Vagina (tissue), 2 donors: Measurements from ENCODE around the gene LHFPL2. TPM values are rescaled to one million over a fixed set of nuclear protein-coding genes. Genes with fewer than 3 reads are reported as not detected.
A peak's percentile ranks its signal among the peaks of the same experiment; 100 is the strongest.

Experiments used
- DNase-seq, 2 donors: peaks; one replicate each; pipeline ENCODE4 v3.0.0-alpha.2; 2017; ENCODE audit errors: extremely low spot score in 2 of 2
- H3K27ac ChIP-seq: fragments of 200-600 bp; sonication (generic); one replicate; pipeline ENCODE4 v1.5.1; 2019
- H3K27me3 ChIP-seq: fragments of 200-600 bp; sonication (generic); one replicate; pipeline ENCODE4 v1.5.1; 2019
- H3K36me3 ChIP-seq, 2 donors: fragments of 200-600 bp; sonication (generic); one replicate each; pipeline ENCODE4 v1.5.1; 2017 to 2019
- H3K4me1 ChIP-seq: fragments of 200-600 bp; sonication (generic); one replicate; pipeline ENCODE4 v1.5.1; 2019
- H3K4me3 ChIP-seq, 2 donors: fragments of 200-600 bp; sonication (generic); 1 replicate in 1 of 2; 2 replicates in 1 of 2; pipeline ENCODE4 v1.5.1; 2016 to 2019
- H3K9me3 ChIP-seq: fragments of 200-600 bp; sonication (generic); one replicate; pipeline ENCODE4 v1.5.1; 2019
- POLR2A ChIP-seq, 2 donors: fragments of 450-650 bp; IDR thresholded peaks; one replicate each; pipeline ENCODE4 v1.6.1; 2017; ENCODE audit warnings: antibody characterized with exemption in 2 of 2, mild to moderate bottlenecking in 2 of 2, moderate library complexity in 2 of 2
- POLR2AphosphoS5 ChIP-seq, 2 donors: sonication (generic); formaldehyde crosslinking; IDR thresholded peaks; one replicate each; pipeline ENCODE4 v1.9.0; 2017; ENCODE audit warnings: antibody characterized with exemption in 2 of 2, mild to moderate bottlenecking in 2 of 2, low read depth in 1 of 2; ENCODE audit not compliant: insufficient read depth in 1 of 2
- intact Hi-C: fragments of 100-400 bp; cut with DNase I; formaldehyde crosslinking; loops from one replicate; pipeline ENCODE4 v1.15.1; 2023
- total RNA-seq: library from RNA; depleted of rRNA; stranded (reverse); fragments of >200 nt; gene quantifications from one replicate; pipeline ENCODE4 v1.2.3, GENCODE V29; 2016
- TF ChIP-seq, protein P1 (sequence below), 3 experiments: fragments of 450-650 bp in 2 of 3; fragments of 200-600 bp in 1 of 3; sonication (generic) in 1 of 3; IDR thresholded peaks; one replicate each; pipeline ENCODE4 v1.5.1; 2017 to 2019; ENCODE audit warnings: antibody characterized with exemption in 3 of 3, mild to moderate bottlenecking in 2 of 3, moderate library complexity in 2 of 3

The LHFPL2 gene
- total RNA-seq, 1 donor from 2014 or later, result 24.8 TPM

DNA sequence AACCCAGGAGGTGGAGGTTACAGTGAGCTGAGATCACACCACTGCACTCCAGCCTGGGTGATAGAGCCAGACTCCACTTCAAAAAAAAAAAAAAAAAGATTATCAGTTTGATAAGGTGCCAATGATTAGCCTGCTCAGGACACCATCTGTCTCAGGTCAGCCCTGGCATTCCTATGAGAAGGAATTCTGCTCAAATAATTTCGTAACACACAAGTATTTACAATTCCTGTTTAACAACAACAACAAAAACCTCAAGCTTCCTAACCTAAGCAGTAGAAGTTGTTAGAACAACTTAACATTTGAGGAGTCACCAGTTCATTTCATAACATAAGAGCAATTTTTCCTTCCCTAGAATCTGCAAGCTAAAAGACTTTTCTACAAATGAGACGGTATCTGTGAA, 85.0 kb downstream of the LHFPL2 start:
- no peaks in the 10 kb centered on the region for H3K36me3 ChIP-seq
- H3K9me3 ChIP-seq, result no peaks in the 10 kb centered on the region

DNA sequence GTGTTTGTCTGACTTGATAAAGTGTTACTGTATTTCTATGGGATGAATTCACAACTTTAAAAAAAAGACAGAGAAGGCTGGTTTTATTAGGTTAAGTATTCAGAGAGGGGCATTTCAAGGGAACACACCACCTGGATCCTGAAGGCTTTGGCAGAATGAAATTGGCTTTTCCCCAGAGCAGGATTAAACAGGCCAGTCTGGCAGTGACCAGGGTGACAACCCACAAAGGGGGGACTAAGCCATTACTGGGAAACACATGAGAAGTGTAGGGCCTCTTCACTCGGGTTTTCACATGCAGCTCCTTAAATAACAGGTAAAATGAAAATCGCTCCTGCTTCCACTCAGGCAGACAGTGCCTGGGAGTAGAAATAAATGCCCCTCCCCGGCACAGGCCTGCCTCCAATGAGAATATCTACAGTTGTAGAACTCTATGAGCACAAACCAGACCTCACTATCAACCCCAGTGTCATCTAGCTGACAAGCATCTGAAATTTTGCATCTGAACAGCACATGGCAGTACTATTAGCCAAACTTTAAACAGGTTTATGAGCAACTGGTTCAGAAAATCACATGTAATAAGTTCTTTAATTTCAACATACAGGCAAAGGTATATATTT, 85.8 kb downstream of the LHFPL2 start:
- peak in 1 of 2 donors; percentile 62 for DNase-seq
- Histone ChIP-seq H3K27ac (no peak overlapping the region), H3K36me3 (no peaks in the 10 kb centered on the region), H3K4me3 (no peak overlapping the region), H3K9me3 (no peaks in the 10 kb centered on the region), H3K27me3 (no peaks in the 10 kb centered on the region), H3K4me1 (peaks cover 3% of the 10 kb centered on the region)
- TF ChIP-seq POLR2A (IDR thresholded peaks at IDR 0.05), result no peak
- TF ChIP-seq, protein P1, sequence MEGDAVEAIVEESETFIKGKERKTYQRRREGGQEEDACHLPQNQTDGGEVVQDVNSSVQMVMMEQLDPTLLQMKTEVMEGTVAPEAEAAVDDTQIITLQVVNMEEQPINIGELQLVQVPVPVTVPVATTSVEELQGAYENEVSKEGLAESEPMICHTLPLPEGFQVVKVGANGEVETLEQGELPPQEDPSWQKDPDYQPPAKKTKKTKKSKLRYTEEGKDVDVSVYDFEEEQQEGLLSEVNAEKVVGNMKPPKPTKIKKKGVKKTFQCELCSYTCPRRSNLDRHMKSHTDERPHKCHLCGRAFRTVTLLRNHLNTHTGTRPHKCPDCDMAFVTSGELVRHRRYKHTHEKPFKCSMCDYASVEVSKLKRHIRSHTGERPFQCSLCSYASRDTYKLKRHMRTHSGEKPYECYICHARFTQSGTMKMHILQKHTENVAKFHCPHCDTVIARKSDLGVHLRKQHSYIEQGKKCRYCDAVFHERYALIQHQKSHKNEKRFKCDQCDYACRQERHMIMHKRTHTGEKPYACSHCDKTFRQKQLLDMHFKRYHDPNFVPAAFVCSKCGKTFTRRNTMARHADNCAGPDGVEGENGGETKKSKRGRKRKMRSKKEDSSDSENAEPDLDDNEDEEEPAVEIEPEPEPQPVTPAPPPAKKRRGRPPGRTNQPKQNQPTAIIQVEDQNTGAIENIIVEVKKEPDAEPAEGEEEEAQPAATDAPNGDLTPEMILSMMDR (IDR thresholded peaks at IDR 0.05), result no peak
- no peak for TF ChIP-seq POLR2AphosphoS5 (IDR thresholded peaks at IDR 0.05; ENCODE audit: insufficient read depth in 1 of 2, low read depth in 1 of 2)
- intact Hi-C loops, result no loop called here

More for the DNA sequence above, 85.0 kb downstream of the LHFPL2 start:
- H3K27ac ChIP-seq, result no peak overlapping the region
- intact Hi-C loops, result no loop called here
- H3K4me1 ChIP-seq, result peaks cover 11% of the 10 kb centered on the region
- no peak for DNase-seq
- no peaks in the 10 kb centered on the region for H3K27me3 ChIP-seq
- no peak overlapping the region for H3K4me3 ChIP-seq
- TF ChIP-seq POLR2AphosphoS5 (IDR thresholded peaks at IDR 0.05; ENCODE audit: insufficient read depth in 1 of 2, low read depth in 1 of 2) (no peak), POLR2A (IDR thresholded peaks at IDR 0.05) (no peak)
- TF ChIP-seq, protein P1 (IDR thresholded peaks at IDR 0.05), result no peak

DNA sequence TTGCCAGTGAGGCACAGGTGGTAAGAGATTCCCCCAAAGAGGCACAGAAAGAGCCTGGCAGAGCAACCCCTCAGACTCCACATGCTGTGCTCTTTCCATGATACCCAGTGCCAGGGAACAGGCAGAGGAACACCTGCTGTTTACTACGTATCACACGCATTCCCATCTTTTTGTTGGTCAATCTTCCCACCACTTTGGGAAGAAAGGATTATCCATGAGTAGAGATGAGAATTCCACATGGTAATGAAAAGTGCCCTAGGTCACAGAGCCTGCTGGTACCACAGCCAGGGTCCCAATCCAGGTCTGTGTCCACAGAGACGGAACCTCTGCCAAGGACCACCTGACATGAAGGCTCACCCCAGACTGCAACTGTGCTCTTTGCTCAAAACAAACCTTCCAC, 86.6 kb downstream of the LHFPL2 start:
- Histone ChIP-seq H3K27ac (no peak overlapping the region), H3K4me3 (no peak overlapping the region), H3K36me3 (no peaks in the 10 kb centered on the region), H3K9me3 (no peaks in the 10 kb centered on the region), H3K27me3 (no peaks in the 10 kb centered on the region), H3K4me1 (no peaks in the 10 kb centered on the region)
- peak in 1 of 2 donors; percentile 64 for DNase-seq
- TF ChIP-seq POLR2AphosphoS5 (IDR thresholded peaks at IDR 0.05; ENCODE audit: insufficient read depth in 1 of 2, low read depth in 1 of 2), result no peak
- TF ChIP-seq, protein P1 (IDR thresholded peaks at IDR 0.05), result no peak
- TF ChIP-seq POLR2A (IDR thresholded peaks at IDR 0.05), result no peak
- intact Hi-C loops, result no loop called here

DNA sequence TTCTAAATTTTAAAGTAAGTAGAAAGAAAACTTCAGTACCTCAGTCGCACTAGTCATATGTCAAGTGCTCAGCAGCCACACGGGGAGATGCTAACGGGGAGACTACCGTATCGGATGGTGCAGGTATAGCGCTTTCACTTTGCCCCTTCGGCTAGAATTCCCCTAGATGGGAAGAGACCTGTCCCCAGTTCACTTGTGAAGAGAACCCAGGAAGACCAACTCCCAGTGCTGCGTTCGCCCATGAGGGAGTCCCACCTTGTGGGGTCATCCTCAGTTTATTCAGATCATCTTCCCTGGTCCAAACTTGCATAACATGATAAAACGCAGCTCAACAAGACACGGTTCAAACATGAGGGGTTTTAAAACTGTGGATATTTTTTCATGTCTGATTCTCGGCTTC, 87.3 kb downstream of the LHFPL2 start:
- Histone ChIP-seq H3K27ac (no peak overlapping the region), H3K4me1 (no peaks in the 10 kb centered on the region), H3K9me3 (no peaks in the 10 kb centered on the region), H3K27me3 (no peaks in the 10 kb centered on the region), H3K36me3 (no peaks in the 10 kb centered on the region), H3K4me3 (no peak overlapping the region)
- peak; percentile 82 to 84 for DNase-seq
- intact Hi-C loops, result no loop called here
- TF ChIP-seq POLR2AphosphoS5 (IDR thresholded peaks at IDR 0.05; ENCODE audit: insufficient read depth in 1 of 2, low read depth in 1 of 2), result no peak
- TF ChIP-seq, protein P1 (IDR thresholded peaks at IDR 0.05), result no peak
- no peak for TF ChIP-seq POLR2A (IDR thresholded peaks at IDR 0.05)

DNA sequence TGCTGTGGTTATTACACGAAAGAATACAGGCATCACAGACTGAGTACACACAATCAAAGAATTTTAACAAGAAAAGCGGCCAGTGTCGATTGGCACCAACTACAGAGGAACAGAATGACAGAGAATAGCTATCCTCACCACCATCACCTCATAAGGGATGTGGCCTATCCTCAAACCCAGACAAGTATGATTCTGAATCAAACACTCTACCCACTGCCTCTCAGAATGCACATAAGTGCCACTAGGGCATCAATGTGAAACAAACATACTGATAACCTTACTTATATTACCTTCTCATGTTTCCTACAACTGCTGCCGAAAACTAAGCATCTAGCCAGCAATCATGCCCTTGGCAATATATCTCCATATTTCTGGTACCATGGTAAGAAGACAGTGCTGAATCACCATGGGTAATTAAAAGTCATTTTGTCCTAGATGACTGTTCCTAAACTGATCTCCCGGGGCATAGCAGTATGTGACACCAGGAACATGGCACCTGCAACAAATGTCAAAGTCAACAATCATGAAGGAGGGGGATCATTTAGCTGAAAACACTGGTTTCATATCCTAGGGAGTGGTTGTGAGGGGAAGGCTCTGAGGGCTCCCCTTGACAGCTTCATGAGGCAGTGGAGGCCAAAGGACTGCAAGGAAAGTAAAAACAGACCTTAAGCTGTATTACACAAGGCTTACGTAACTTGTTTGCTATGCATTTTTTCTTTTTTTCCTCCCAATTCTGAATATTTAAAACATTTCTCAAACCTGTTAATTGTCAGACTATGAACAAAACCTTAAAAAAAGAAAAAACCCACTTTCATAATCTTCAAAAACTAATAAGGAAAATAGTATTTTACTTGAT, 88.3 kb downstream of the LHFPL2 start:
- Histone ChIP-seq H3K4me1 (no peaks in the 10 kb centered on the region), H3K27ac (no peak overlapping the region), H3K36me3 (no peaks in the 10 kb centered on the region), H3K4me3 (no peak overlapping the region), H3K9me3 (no peaks in the 10 kb centered on the region), H3K27me3 (no peaks in the 10 kb centered on the region)
- intact Hi-C loops, result no loop called here
- TF ChIP-seq POLR2AphosphoS5 (IDR thresholded peaks at IDR 0.05; ENCODE audit: insufficient read depth in 1 of 2, low read depth in 1 of 2) (no peak), POLR2A (IDR thresholded peaks at IDR 0.05) (no peak)
- TF ChIP-seq, protein P1 (IDR thresholded peaks at IDR 0.05), result no peak
- DNase-seq, result peak in 1 of 2 donors; percentile 42
